ENCODE data around the gene NLGN1. TPM values are rescaled to one million over a fixed set of nuclear protein-coding genes. Genes with fewer than 3 reads are reported as not detected.

NLGN1 gene
- total and polyA plus RNA-seq, 5 donors from 2014 or later = not detected

GRCh38 chr3:173902401-173902800, 504.9 kb downstream of the NLGN1 start:
- no peak overlapping the region for H3K4me3 ChIP-seq (ENCODE audit: low read depth, low read length)

DNA sequence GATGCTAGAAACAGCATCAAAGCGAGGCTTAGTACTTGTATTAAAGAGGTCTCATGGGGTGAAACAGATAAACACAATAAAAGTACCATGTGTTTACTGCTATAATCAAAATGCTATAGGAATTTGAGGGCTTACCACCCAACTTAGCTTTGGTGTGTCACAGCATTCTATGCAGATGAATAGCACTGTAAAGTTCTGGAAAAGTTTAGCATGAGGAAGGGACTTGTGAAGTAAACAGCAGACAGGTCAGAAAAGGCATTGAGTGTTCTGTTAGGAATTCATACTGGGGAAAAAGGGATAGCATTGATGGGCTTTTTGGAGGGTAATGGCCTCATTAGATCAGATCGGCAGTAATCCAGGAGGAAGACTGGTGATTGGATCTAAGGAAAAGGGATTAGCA, 505.3 kb downstream of the NLGN1 start:
- no peaks in the 10 kb centered on the region for H3K9me3 ChIP-seq (ENCODE audit: control insufficient read depth in 2 of 2, low read length in 2 of 2)
- Mint-ChIP-seq H3K27ac (no peak overlapping the region), H3K36me3 (no peaks in the 10 kb centered on the region), H3K4me1 (no peaks in the 10 kb centered on the region), H3K9me3 (peaks cover 0 to 17% (median 5%) of the 10 kb centered on the region in 7 donors), H3K27me3 (no peaks in the 10 kb centered on the region), H3K4me3 (no peak overlapping the region)
- H3K27me3 ChIP-seq (ENCODE audit: control insufficient read depth, insufficient read depth, low read length) = no peaks in the 10 kb centered on the region
- DNase-seq (no peak), ATAC-seq (ENCODE audit: low read depth in 2 of 2) (no peak)
- no peaks in the 10 kb centered on the region for H3K4me1 ChIP-seq (ENCODE audit: control insufficient read depth, insufficient read depth, low read length, poor library complexity, severe bottlenecking)
- H3K4me3 ChIP-seq (ENCODE audit: low read depth, low read length) = no peak overlapping the region
- no peaks in the 10 kb centered on the region for H3K36me3 ChIP-seq (ENCODE audit: control insufficient read depth, insufficient read depth, low read length)
- no peak overlapping the region for H3K27ac ChIP-seq (ENCODE audit: insufficient read depth, low read length, poor library complexity, severe bottlenecking)

More at GRCh38 chr3:173902401-173902800, 504.9 kb downstream of the NLGN1 start:
- Mint-ChIP-seq H3K27me3 (no peaks in the 10 kb centered on the region), H3K4me1 (no peaks in the 10 kb centered on the region), H3K9me3 (peaks cover 0 to 17% (median 5%) of the 10 kb centered on the region in 7 donors), H3K36me3 (no peaks in the 10 kb centered on the region), H3K27ac (no peak overlapping the region), H3K4me3 (no peak overlapping the region)
- Histone ChIP-seq H3K27ac (ENCODE audit: insufficient read depth, low read length, poor library complexity, severe bottlenecking) (no peak overlapping the region), H3K36me3 (ENCODE audit: control insufficient read depth, insufficient read depth, low read length) (no peaks in the 10 kb centered on the region), H3K27me3 (ENCODE audit: control insufficient read depth, insufficient read depth, low read length) (no peaks in the 10 kb centered on the region), H3K4me1 (ENCODE audit: control insufficient read depth, insufficient read depth, low read length, poor library complexity, severe bottlenecking) (no peaks in the 10 kb centered on the region), H3K9me3 (ENCODE audit: control insufficient read depth in 2 of 2, low read length in 2 of 2) (no peaks in the 10 kb centered on the region)
- ATAC-seq (ENCODE audit: low read depth in 2 of 2) (no peak), DNase-seq (no peak)

DNA sequence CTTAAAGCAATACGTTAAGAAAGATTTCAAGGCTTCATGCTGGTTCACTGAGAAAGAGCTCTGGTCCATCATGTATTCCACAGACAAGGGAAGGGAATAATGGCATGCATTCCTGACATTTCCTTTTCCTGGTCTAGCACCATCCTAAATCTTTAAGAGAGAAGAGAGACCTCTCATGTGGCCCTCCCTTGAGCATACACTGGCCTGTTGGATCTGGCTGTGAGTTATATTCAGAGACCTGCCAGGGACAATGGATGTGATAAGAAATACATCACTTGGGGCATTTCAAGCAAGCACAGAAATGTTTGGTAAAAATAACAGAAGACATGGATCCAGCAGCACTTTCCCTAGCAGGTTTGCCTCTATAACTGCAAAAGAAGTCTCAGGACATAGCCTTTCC, 507.8 kb downstream of the NLGN1 start:
- no peaks in the 10 kb centered on the region for H3K9me3 ChIP-seq (ENCODE audit: control insufficient read depth in 2 of 2, low read length in 2 of 2)
- Mint-ChIP-seq H3K27ac (no peak overlapping the region), H3K4me3 (no peak overlapping the region), H3K36me3 (no peaks in the 10 kb centered on the region), H3K9me3 (peaks cover 0 to 17% (median 5%) of the 10 kb centered on the region in 7 donors), H3K27me3 (no peaks in the 10 kb centered on the region), H3K4me1 (no peaks in the 10 kb centered on the region)
- no peak overlapping the region for H3K27ac ChIP-seq (ENCODE audit: insufficient read depth, low read length, poor library complexity, severe bottlenecking)
- no peak overlapping the region for H3K4me3 ChIP-seq (ENCODE audit: low read depth, low read length)
- H3K27me3 ChIP-seq (ENCODE audit: control insufficient read depth, insufficient read depth, low read length) = no peaks in the 10 kb centered on the region
- no peaks in the 10 kb centered on the region for H3K4me1 ChIP-seq (ENCODE audit: control insufficient read depth, insufficient read depth, low read length, poor library complexity, severe bottlenecking)
- ATAC-seq (ENCODE audit: low read depth in 2 of 2) (no peak), DNase-seq (no peak)
- H3K36me3 ChIP-seq (ENCODE audit: control insufficient read depth, insufficient read depth, low read length) = no peaks in the 10 kb centered on the region

DNA sequence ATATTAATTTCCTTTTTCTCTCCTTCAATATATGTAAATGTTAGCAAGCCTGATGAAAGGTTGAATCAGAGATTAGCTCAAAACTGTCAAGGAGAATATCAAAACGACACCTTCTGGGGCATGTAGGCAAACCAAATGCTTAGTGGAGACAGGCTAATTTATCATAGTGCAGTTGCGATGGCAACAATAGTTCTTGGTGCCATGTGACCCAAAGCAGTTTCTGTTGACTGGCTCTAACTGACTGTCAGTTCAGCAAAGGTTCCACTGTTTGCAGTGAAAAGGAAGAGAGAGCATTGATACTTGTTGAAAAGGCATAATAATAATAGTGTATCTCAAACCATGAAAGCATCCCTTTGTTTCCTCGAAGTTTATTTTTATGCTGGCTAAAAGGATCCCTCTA, 513.9 kb downstream of the NLGN1 start:
- ATAC-seq (ENCODE audit: low read depth in 2 of 2) = no peak
- H3K4me3 Mint-ChIP-seq = no peak overlapping the region

DNA sequence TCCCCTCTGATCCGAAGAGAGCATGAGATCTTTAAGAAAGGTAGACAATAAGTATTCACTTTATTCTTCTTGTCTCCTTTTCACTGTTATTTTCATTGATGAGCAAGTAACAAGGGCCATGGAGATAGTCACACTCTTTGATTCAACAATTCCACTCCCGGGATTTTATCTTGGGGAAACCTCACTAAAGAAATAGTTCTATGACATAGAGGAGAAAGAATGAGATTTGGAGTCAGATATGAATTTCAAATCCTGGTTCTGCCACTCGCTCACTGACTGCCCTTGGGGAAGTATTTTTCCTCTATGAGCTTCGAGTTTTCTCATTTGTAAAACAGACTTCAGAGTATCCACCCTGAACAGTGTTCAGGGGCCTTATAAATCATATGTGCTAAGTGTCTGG, 514.6 kb downstream of the NLGN1 start:
- Histone ChIP-seq H3K9me3 (ENCODE audit: control insufficient read depth in 2 of 2, low read length in 2 of 2) (no peaks in the 10 kb centered on the region), H3K27me3 (ENCODE audit: control insufficient read depth, insufficient read depth, low read length) (no peaks in the 10 kb centered on the region), H3K36me3 (ENCODE audit: control insufficient read depth, insufficient read depth, low read length) (no peaks in the 10 kb centered on the region), H3K4me3 (ENCODE audit: low read depth, low read length) (no peak overlapping the region), H3K27ac (ENCODE audit: insufficient read depth, low read length, poor library complexity, severe bottlenecking) (no peak overlapping the region), H3K4me1 (ENCODE audit: control insufficient read depth, insufficient read depth, low read length, poor library complexity, severe bottlenecking) (no peaks in the 10 kb centered on the region)
- Mint-ChIP-seq H3K4me1 (no peaks in the 10 kb centered on the region), H3K4me3 (no peak overlapping the region), H3K36me3 (no peaks in the 10 kb centered on the region), H3K9me3 (peaks cover 0 to 11% (median 2%) of the 10 kb centered on the region in 7 donors), H3K27me3 (no peaks in the 10 kb centered on the region), H3K27ac (no peak overlapping the region)
- DNase-seq (no peak), ATAC-seq (ENCODE audit: low read depth in 2 of 2) (no peak)

More for the DNA sequence above, 513.9 kb downstream of the NLGN1 start:
- no peak overlapping the region for H3K4me3 ChIP-seq (ENCODE audit: low read depth, low read length)
- H3K36me3 Mint-ChIP-seq = no peaks in the 10 kb centered on the region
- H3K27me3 ChIP-seq (ENCODE audit: control insufficient read depth, insufficient read depth, low read length) = no peaks in the 10 kb centered on the region
- H3K9me3 Mint-ChIP-seq = peaks cover 0 to 11% (median 2%) of the 10 kb centered on the region in 7 donors
- H3K4me1 ChIP-seq (ENCODE audit: control insufficient read depth, insufficient read depth, low read length, poor library complexity, severe bottlenecking) = no peaks in the 10 kb centered on the region
- no peaks in the 10 kb centered on the region for H3K9me3 ChIP-seq (ENCODE audit: control insufficient read depth in 2 of 2, low read length in 2 of 2)
- no peak for DNase-seq
- no peaks in the 10 kb centered on the region for H3K36me3 ChIP-seq (ENCODE audit: control insufficient read depth, insufficient read depth, low read length)
- no peak overlapping the region for H3K27ac Mint-ChIP-seq
- H3K4me1 Mint-ChIP-seq = no peaks in the 10 kb centered on the region
- H3K27ac ChIP-seq (ENCODE audit: insufficient read depth, low read length, poor library complexity, severe bottlenecking) = no peak overlapping the region
- H3K27me3 Mint-ChIP-seq = no peaks in the 10 kb centered on the region

DNA sequence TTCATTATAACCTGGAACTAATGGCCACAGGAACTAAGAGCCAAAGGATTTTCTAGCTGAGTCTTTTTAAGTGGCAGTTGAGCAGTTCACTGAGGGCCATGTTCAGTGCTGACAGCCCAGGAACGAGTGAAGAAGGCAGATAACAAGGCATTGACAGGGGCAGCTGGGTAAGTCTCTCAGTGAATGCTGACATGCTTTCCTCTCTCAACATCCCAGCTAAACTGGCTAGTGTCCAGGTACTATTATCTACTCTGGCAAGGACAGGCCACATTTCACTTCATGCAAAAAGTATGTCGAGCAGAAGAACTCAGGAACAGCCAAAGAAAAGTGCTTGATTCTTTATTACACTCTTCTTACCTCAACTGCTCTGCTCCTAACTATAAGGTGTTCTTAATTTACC, 515.9 kb downstream of the NLGN1 start:
- H3K4me1 ChIP-seq (ENCODE audit: control insufficient read depth, insufficient read depth, low read length, poor library complexity, severe bottlenecking) = no peaks in the 10 kb centered on the region
- H3K9me3 ChIP-seq (ENCODE audit: control insufficient read depth in 2 of 2, low read length in 2 of 2) = no peaks in the 10 kb centered on the region
- peaks cover 0 to 11% (median 2%) of the 10 kb centered on the region in 7 donors for H3K9me3 Mint-ChIP-seq
- H3K4me3 Mint-ChIP-seq = no peak overlapping the region
- H3K27me3 Mint-ChIP-seq = no peaks in the 10 kb centered on the region
- no peak overlapping the region for H3K4me3 ChIP-seq (ENCODE audit: low read depth, low read length)
- H3K27ac ChIP-seq (ENCODE audit: insufficient read depth, low read length, poor library complexity, severe bottlenecking) = no peak overlapping the region
- DNase-seq (no peak), ATAC-seq (ENCODE audit: low read depth in 2 of 2) (no peak)
- H3K36me3 ChIP-seq (ENCODE audit: control insufficient read depth, insufficient read depth, low read length) = no peaks in the 10 kb centered on the region
- H3K36me3 Mint-ChIP-seq = no peaks in the 10 kb centered on the region
- no peaks in the 10 kb centered on the region for H3K4me1 Mint-ChIP-seq
- H3K27ac Mint-ChIP-seq = no peak overlapping the region
- no peaks in the 10 kb centered on the region for H3K27me3 ChIP-seq (ENCODE audit: control insufficient read depth, insufficient read depth, low read length)

GRCh38 chr3:173913974-173914421, 516.5 kb downstream of the NLGN1 start:
- Mint-ChIP-seq H3K36me3 (no peaks in the 10 kb centered on the region), H3K4me3 (no peak overlapping the region), H3K4me1 (no peaks in the 10 kb centered on the region), H3K27ac (no peak overlapping the region), H3K27me3 (no peaks in the 10 kb centered on the region), H3K9me3 (peaks cover 0 to 11% (median 2%) of the 10 kb centered on the region in 7 donors)
- no peaks in the 10 kb centered on the region for H3K27me3 ChIP-seq (ENCODE audit: control insufficient read depth, insufficient read depth, low read length)
- no peak overlapping the region for H3K27ac ChIP-seq (ENCODE audit: insufficient read depth, low read length, poor library complexity, severe bottlenecking)
- no peaks in the 10 kb centered on the region for H3K36me3 ChIP-seq (ENCODE audit: control insufficient read depth, insufficient read depth, low read length)
- no peaks in the 10 kb centered on the region for H3K4me1 ChIP-seq (ENCODE audit: control insufficient read depth, insufficient read depth, low read length, poor library complexity, severe bottlenecking)
- no peaks in the 10 kb centered on the region for H3K9me3 ChIP-seq (ENCODE audit: control insufficient read depth in 2 of 2, low read length in 2 of 2)
- ATAC-seq (ENCODE audit: low read depth in 2 of 2) (no peak), DNase-seq (no peak)
- H3K4me3 ChIP-seq (ENCODE audit: low read depth, low read length) = no peak overlapping the region

DNA sequence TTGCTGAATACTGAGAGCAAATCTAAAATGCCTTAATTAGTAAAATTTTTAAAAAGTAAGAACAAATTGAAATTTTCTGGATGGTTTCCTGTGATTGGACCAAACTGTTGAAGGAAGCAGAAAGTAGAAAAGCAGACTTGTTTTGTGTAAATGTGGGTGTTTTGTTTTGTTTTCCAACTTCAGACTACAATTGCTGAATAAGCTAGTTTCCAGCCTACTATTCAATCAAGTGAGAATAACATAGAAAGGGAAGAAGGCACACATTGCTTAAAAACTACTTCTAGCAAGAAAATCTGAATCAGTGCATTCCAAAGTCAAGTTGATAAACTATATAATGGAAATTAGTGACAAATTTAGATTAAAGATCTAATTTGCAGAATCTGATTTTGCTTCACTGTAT, 519.3 kb downstream of the NLGN1 start:
- DNase-seq = no peak
- no peaks in the 10 kb centered on the region for H3K27me3 ChIP-seq (ENCODE audit: control insufficient read depth, insufficient read depth, low read length)
- no peak overlapping the region for H3K27ac ChIP-seq (ENCODE audit: insufficient read depth, low read length, poor library complexity, severe bottlenecking)
- H3K36me3 ChIP-seq (ENCODE audit: control insufficient read depth, insufficient read depth, low read length) = no peaks in the 10 kb centered on the region
- H3K4me1 ChIP-seq (ENCODE audit: control insufficient read depth, insufficient read depth, low read length, poor library complexity, severe bottlenecking) = no peaks in the 10 kb centered on the region
- no peaks in the 10 kb centered on the region for H3K9me3 ChIP-seq (ENCODE audit: control insufficient read depth in 2 of 2, low read length in 2 of 2)
- no peak overlapping the region for H3K4me3 ChIP-seq (ENCODE audit: low read depth, low read length)
- Mint-ChIP-seq H3K9me3 (peaks cover 0 to 8% (median 2%) of the 10 kb centered on the region in 7 donors), H3K27ac (no peak overlapping the region), H3K27me3 (no peaks in the 10 kb centered on the region), H3K4me3 (no peak overlapping the region), H3K36me3 (no peaks in the 10 kb centered on the region), H3K4me1 (no peaks in the 10 kb centered on the region)
- no peak for ATAC-seq (ENCODE audit: low read depth in 2 of 2)

Data from CD4-positive, CD25-positive, alpha-beta regulatory T cell (primary cell).